ENCODE measurements around the gene UMODL1. TPM values are rescaled to one million over a fixed set of nuclear protein-coding genes. Genes with fewer than 3 reads are reported as not detected.

The UMODL1 gene
- total and polyA plus RNA-seq, 2 donors (not counting 1 experiment from before 2014, with no cell fraction given), result not detected

- Histone ChIP-seq H3K27me3 (ENCODE audit: control insufficient read depth, insufficient read depth, low read length) (peaks cover 13% of the 10 kb centered on the region), H2AFZ (ENCODE audit: low read length) (no peak overlapping the region), H3K4me3 (replicated peaks in 1 of 4; ENCODE audit: control extremely low read depth in 1 of 4, insufficient read depth in 1 of 4, low read depth in 3 of 4, low read length in 4 of 4) (no peak overlapping the region), H3K9ac (ENCODE audit: insufficient read depth, low read length) (no peak overlapping the region), H3K36me3 (ENCODE audit: control insufficient read depth, insufficient read depth, low read length) (no peaks in the 10 kb centered on the region), H3K27ac (ENCODE audit: insufficient read depth, low read length) (no peak overlapping the region), H4K20me1 (ENCODE audit: control insufficient read depth, extremely low read depth, insufficient read depth, low read length) (no peaks in the 10 kb centered on the region), H3K79me2 (ENCODE audit: control insufficient read depth, insufficient read depth, low read length) (no peaks in the 10 kb centered on the region), H3K4me1 (ENCODE audit: control insufficient read depth, extremely low read depth, insufficient read depth, low read length) (no peaks in the 10 kb centered on the region), H3K4me2 (ENCODE audit: extremely low read depth, insufficient read depth, low read length) (no peak overlapping the region), H3K9me3 (ENCODE audit: control insufficient read depth, insufficient read depth, low read depth, low read length) (no peaks in the 10 kb centered on the region)
- TF ChIP-seq CTCF (conservative IDR thresholded peaks at IDR 0.05 in 1 of 2, IDR thresholded peaks at IDR 0.05 in 1 of 2; ENCODE audit: low read depth in 1 of 2, low read length in 2 of 2), result no peak
- no peak for TF ChIP-seq EZH2 (IDR thresholded peaks at IDR 0.05; ENCODE audit: low read length, missing control alignments)
- DNase-seq (ENCODE audit: low read depth in 2 of 2), result no peak
Observed at GRCh38 chr21:42129300-42130266, 58.5 kb downstream of the UMODL1 start.

- Histone ChIP-seq H3K4me1 (ENCODE audit: control insufficient read depth, extremely low read depth, insufficient read depth, low read length) (no peaks in the 10 kb centered on the region), H3K4me3 (replicated peaks in 1 of 4; ENCODE audit: control extremely low read depth in 1 of 4, insufficient read depth in 1 of 4, low read depth in 3 of 4, low read length in 4 of 4) (no peak overlapping the region), H3K27me3 (ENCODE audit: control insufficient read depth, insufficient read depth, low read length) (peaks cover 13% of the 10 kb centered on the region), H4K20me1 (ENCODE audit: control insufficient read depth, extremely low read depth, insufficient read depth, low read length) (no peaks in the 10 kb centered on the region), H3K9me3 (ENCODE audit: control insufficient read depth, insufficient read depth, low read depth, low read length) (no peaks in the 10 kb centered on the region), H3K36me3 (ENCODE audit: control insufficient read depth, insufficient read depth, low read length) (no peaks in the 10 kb centered on the region), H3K4me2 (ENCODE audit: extremely low read depth, insufficient read depth, low read length) (no peak overlapping the region), H3K27ac (ENCODE audit: insufficient read depth, low read length) (no peak overlapping the region), H3K79me2 (ENCODE audit: control insufficient read depth, insufficient read depth, low read length) (no peaks in the 10 kb centered on the region), H3K9ac (ENCODE audit: insufficient read depth, low read length) (no peak overlapping the region), H2AFZ (ENCODE audit: low read length) (no peak overlapping the region)
- peak in 1 of 2 donors; percentile 19 for DNase-seq (ENCODE audit: low read depth in 2 of 2)
- TF ChIP-seq EZH2 (IDR thresholded peaks at IDR 0.05; ENCODE audit: low read length, missing control alignments) (no peak), CTCF (conservative IDR thresholded peaks at IDR 0.05 in 1 of 2, IDR thresholded peaks at IDR 0.05 in 1 of 2; ENCODE audit: low read depth in 1 of 2, low read length in 2 of 2) (no peak)
Observed at GRCh38 chr21:42130441-42130840, 59.3 kb downstream of the UMODL1 start.

- no peak overlapping the region for H3K27ac ChIP-seq (ENCODE audit: insufficient read depth, low read length)
- TF ChIP-seq CTCF (conservative IDR thresholded peaks at IDR 0.05 in 1 of 2, IDR thresholded peaks at IDR 0.05 in 1 of 2; ENCODE audit: low read depth in 1 of 2, low read length in 2 of 2), result no peak
- TF ChIP-seq EZH2 (IDR thresholded peaks at IDR 0.05; ENCODE audit: low read length, missing control alignments), result no peak
- no peaks in the 10 kb centered on the region for H3K79me2 ChIP-seq (ENCODE audit: control insufficient read depth, insufficient read depth, low read length)
- H3K27me3 ChIP-seq (ENCODE audit: control insufficient read depth, insufficient read depth, low read length), result peaks cover 13% of the 10 kb centered on the region
- no peaks in the 10 kb centered on the region for H4K20me1 ChIP-seq (ENCODE audit: control insufficient read depth, extremely low read depth, insufficient read depth, low read length)
- H3K4me3 ChIP-seq (replicated peaks in 1 of 4; ENCODE audit: control extremely low read depth in 1 of 4, insufficient read depth in 1 of 4, low read depth in 3 of 4, low read length in 4 of 4), result no peak overlapping the region
- DNase-seq (ENCODE audit: low read depth in 2 of 2), result no peak
- H2AFZ ChIP-seq (ENCODE audit: low read length), result no peak overlapping the region
- H3K4me1 ChIP-seq (ENCODE audit: control insufficient read depth, extremely low read depth, insufficient read depth, low read length), result no peaks in the 10 kb centered on the region
- H3K4me2 ChIP-seq (ENCODE audit: extremely low read depth, insufficient read depth, low read length), result no peak overlapping the region
- H3K36me3 ChIP-seq (ENCODE audit: control insufficient read depth, insufficient read depth, low read length), result no peaks in the 10 kb centered on the region
- H3K9ac ChIP-seq (ENCODE audit: insufficient read depth, low read length), result no peak overlapping the region
- H3K9me3 ChIP-seq (ENCODE audit: control insufficient read depth, insufficient read depth, low read depth, low read length), result no peaks in the 10 kb centered on the region
Observed at GRCh38 chr21:42132183-42132582, 61.1 kb downstream of the UMODL1 start.

All from fibroblast of lung (primary cell).